GM23338 (cell line): Measurements from ENCODE around the gene C19orf47. TPM values are rescaled to one million over a fixed set of nuclear protein-coding genes. Genes with fewer than 3 reads are reported as not detected.

Experiments
- ATAC-seq: fragments of 200-7000 bp; cut with Tn5 transposase; 3 replicates; pipeline ENCODE4 v1.9.1; 2020
- DNase-seq: peaks from one replicate; pipeline ENCODE4 v3.0.0-alpha.2; 2015; ENCODE audit warnings: low spot score
- H2AFZ ChIP-seq: fragments of 200-600 bp; sonication (generic); 2 replicates; pipeline ENCODE4 v1.8.0; 2016; ENCODE audit warnings: antibody characterized with exemption, mild to moderate bottlenecking, moderate library complexity
- H3F3A ChIP-seq: fragments of 200-600 bp; sonication (generic); replicated peaks from 2 replicates; pipeline ENCODE4 v1.8.0; 2017; ENCODE audit warnings: antibody characterized with exemption, mixed run types, low read depth
- H3K27ac ChIP-seq: fragments of 200-600 bp; sonication (generic); 2 replicates; pipeline ENCODE4 v1.6.1; 2016; ENCODE audit warnings: low read depth
- H3K27me3 ChIP-seq: fragments of 200-600 bp; sonication (generic); 2 replicates; pipeline ENCODE4 v1.8.0; 2016; ENCODE audit warnings: mild to moderate bottlenecking, mixed run types, moderate library complexity; ENCODE audit not compliant: insufficient read depth
- H3K36me3 ChIP-seq: fragments of 200-600 bp; sonication (generic); 2 replicates; pipeline ENCODE4 v1.8.0; 2016; ENCODE audit warnings: mild to moderate bottlenecking; ENCODE audit not compliant: insufficient read depth
- H3K4me1 ChIP-seq: fragments of 200-600 bp; sonication (generic); 2 replicates; pipeline ENCODE4 v1.8.0; 2016; ENCODE audit warnings: mild to moderate bottlenecking, moderate library complexity; ENCODE audit not compliant: insufficient read depth
- H3K4me2 ChIP-seq: fragments of 200-600 bp; sonication (generic); 2 replicates; pipeline ENCODE4 v1.7.1; 2017; ENCODE audit warnings: mixed run types
- H3K4me3 ChIP-seq: fragments of 200-600 bp; sonication (generic); 2 replicates; pipeline ENCODE4 v1.6.1; 2016; ENCODE audit warnings: mixed run types
- H3K79me2 ChIP-seq: fragments of 200-600 bp; sonication (generic); replicated peaks from 2 replicates; pipeline ENCODE4 v1.8.0; 2017; ENCODE audit warnings: mild to moderate bottlenecking; ENCODE audit not compliant: insufficient read depth
- H3K9me2 ChIP-seq: fragments of 200-600 bp; sonication (generic); 2 replicates; pipeline ENCODE4 v1.8.0; 2017; ENCODE audit not compliant: insufficient read depth
- H4K20me1 ChIP-seq: fragments of 200-600 bp; sonication (generic); replicated peaks from 2 replicates; pipeline ENCODE4 v1.8.0; 2017; ENCODE audit warnings: mild to moderate bottlenecking; ENCODE audit not compliant: insufficient read depth
- H3K27ac Mint-ChIP-seq: 2 replicates; pipeline ENCODE4 v1.8.0; 2020; ENCODE audit warnings: inconsistent platforms, mild to moderate bottlenecking, moderate library complexity, mixed read lengths
- H3K27me3 Mint-ChIP-seq: 3 replicates; pipeline ENCODE4 v1.8.0; 2022; ENCODE audit warnings: low read depth, mild to moderate bottlenecking, moderate library complexity, mixed read lengths, inconsistent platforms; ENCODE audit not compliant: insufficient read depth, poor library complexity
- H3K36me3 Mint-ChIP-seq: 3 replicates; pipeline ENCODE4 v1.8.0; 2021; ENCODE audit warnings: low read depth, mild to moderate bottlenecking, inconsistent platforms, moderate library complexity, mixed read lengths
- H3K4me1 Mint-ChIP-seq: 3 replicates; pipeline ENCODE4 v1.8.0; 2020; ENCODE audit warnings: mild to moderate bottlenecking, inconsistent platforms, mixed read lengths
- H3K4me3 Mint-ChIP-seq: 3 replicates; pipeline ENCODE4 v1.8.0; 2021; ENCODE audit warnings: moderate library complexity, mild to moderate bottlenecking, inconsistent platforms, mixed read lengths
- H3K9me3 Mint-ChIP-seq: 3 replicates; pipeline ENCODE4 v1.8.0; 2020; ENCODE audit warnings: moderate library complexity, mild to moderate bottlenecking, inconsistent platforms, mixed read lengths
- EZH2 ChIP-seq: fragments of 200-600 bp; sonication (generic); IDR thresholded peaks from one replicate; pipeline ENCODE4 v1.8.0; 2017; ENCODE audit warnings: antibody characterized with exemption, mild to moderate bottlenecking, low read depth; ENCODE audit not compliant: unreplicated experiment
- EZH2phosphoT487 ChIP-seq: fragments of 200-600 bp; sonication (generic); IDR thresholded peaks from one replicate; pipeline ENCODE4 v1.8.1; 2018; ENCODE audit warnings: antibody characterized with exemption; ENCODE audit not compliant: unreplicated experiment
- JUNB ChIP-seq: IDR thresholded peaks from one replicate; pipeline ENCODE4 v1.6.1; 2016; ENCODE audit warnings: antibody characterized with exemption; ENCODE audit not compliant: unreplicated experiment
- NANOG ChIP-seq: IDR thresholded peaks from 2 replicates; pipeline ENCODE4 v1.6.1; 2016; ENCODE audit warnings: antibody characterized with exemption, borderline replicate concordance
- REST ChIP-seq: IDR thresholded peaks from one replicate; pipeline ENCODE4 v1.6.1; 2018; ENCODE audit warnings: antibody characterized with exemption; ENCODE audit not compliant: unreplicated experiment
- ZNF331 ChIP-seq: fragments of 250-450 bp; sonication (Bioruptor Pico); IDR thresholded peaks from 2 replicates; pipeline ENCODE4 v1.5.0; 2020; ENCODE audit warnings: low read depth, mild to moderate bottlenecking, moderate library complexity
- ZNF462 ChIP-seq: fragments of 250-450 bp; sonication (Bioruptor Pico); IDR thresholded peaks from 2 replicates; pipeline ENCODE4 v1.5.0; 2020; ENCODE audit warnings: mild to moderate bottlenecking, moderate library complexity
- polyA plus RNA-seq: library from polyadenylated mRNA; unstranded; fragments of >200 nt; fragmentation: Nextera tagmentation; extraction: Ambion mirVana; gene quantifications from 2 replicates; pipeline ENCODE4 v1.2.1, GENCODE V29; 2016
- total RNA-seq: library from RNA; depleted of rRNA; stranded (reverse); fragments of >200 nt; shearing (Covaris generic); gene quantifications from 2 replicates; pipeline ENCODE4 v1.2.3, GENCODE V29; 2014

The C19orf47 gene
- total and polyA plus RNA-seq, 2 experiments from 2014 or later = 13.1 to 26.6 TPM

- Histone ChIP-seq H3K4me1 (no peaks in the 10 kb centered on the region), H3K27ac (no peak overlapping the region), H4K20me1 (no peaks in the 10 kb centered on the region), H3K9me2 (no peaks in the 10 kb centered on the region), H3K79me2 (no peaks in the 10 kb centered on the region), H2AFZ (no peak overlapping the region), H3K27me3 (peaks cover 16% of the 10 kb centered on the region), H3K4me2 (no peak overlapping the region), H3F3A (peaks cover 4% of the 10 kb centered on the region), H3K36me3 (no peaks in the 10 kb centered on the region), H3K4me3 (no peak overlapping the region)
- Mint-ChIP-seq H3K27ac (no peak overlapping the region), H3K27me3 (peaks cover 27% of the 10 kb centered on the region), H3K9me3 (no peaks in the 10 kb centered on the region; the same call in 1 of the 3 replicates), H3K4me1 (peaks cover 16% of the 10 kb centered on the region), H3K36me3 (no peaks in the 10 kb centered on the region), H3K4me3 (no peak overlapping the region)
- ATAC-seq (no peak), DNase-seq (no peak)
- TF ChIP-seq ZNF331 (CRISPR knock-in tag) = no peak
- no peak for TF ChIP-seq EZH2
- TF ChIP-seq EZH2phosphoT487 = no peak
- TF ChIP-seq NANOG = no peak
- TF ChIP-seq ZNF462 (CRISPR knock-in tag) = no peak
- TF ChIP-seq REST = no peak
- no peak for TF ChIP-seq JUNB
Measured at GRCh38 chr19:40396886-40397567, 48.8 kb upstream of the C19orf47 start.
